BLaER1 treated with 17β-estradiol and CSF1 and Interleukin-3, amounts not matched to agents 10 nM and 100 nM (cell line): ENCODE measurements around the gene SPOCD1.

Experiments used
- H3K27ac ChIP-seq, 11 experiments: shearing (Covaris generic); formaldehyde crosslinking; 2 replicates each; pipeline ENCODE4 v1.8.1; 2022
- H3K27me3 ChIP-seq, 11 experiments: shearing (Covaris generic); formaldehyde crosslinking; 2 replicates each; pipeline ENCODE4 v1.8.1; 2022
- H3K36me3 ChIP-seq, 11 experiments: shearing (Covaris generic); formaldehyde crosslinking; 2 replicates each; pipeline ENCODE4 v1.8.1; 2022
- H3K4me1 ChIP-seq, 10 experiments: shearing (Covaris generic); formaldehyde crosslinking; 2 replicates each; pipeline ENCODE4 v1.8.1; 2022
- H3K4me2 ChIP-seq, 11 experiments: shearing (Covaris generic); formaldehyde crosslinking; 2 replicates each; pipeline ENCODE4 v1.8.1; 2022
- H3K4me3 ChIP-seq, 10 experiments: shearing (Covaris generic); formaldehyde crosslinking; 2 replicates each; pipeline ENCODE4 v1.8.1; 2022
- H3K9ac ChIP-seq, 11 experiments: shearing (Covaris generic); formaldehyde crosslinking; 2 replicates each; pipeline ENCODE4 v1.8.1; 2022
- H3K9me3 ChIP-seq, 11 experiments: shearing (Covaris generic); formaldehyde crosslinking; replicated peaks in 1 of 11; 2 replicates each; pipeline ENCODE4 v1.8.1; 2022
- H4K20me1 ChIP-seq, 11 experiments: shearing (Covaris generic); formaldehyde crosslinking; 2 replicates each; pipeline ENCODE4 v1.8.1; 2022
- Cebpa-rat ChIP-seq, 11 experiments: shearing (Covaris generic); IDR thresholded peaks; 2 replicates each; pipeline ENCODE4 v1.8.1; 2022

Gene SPOCD1

DNA sequence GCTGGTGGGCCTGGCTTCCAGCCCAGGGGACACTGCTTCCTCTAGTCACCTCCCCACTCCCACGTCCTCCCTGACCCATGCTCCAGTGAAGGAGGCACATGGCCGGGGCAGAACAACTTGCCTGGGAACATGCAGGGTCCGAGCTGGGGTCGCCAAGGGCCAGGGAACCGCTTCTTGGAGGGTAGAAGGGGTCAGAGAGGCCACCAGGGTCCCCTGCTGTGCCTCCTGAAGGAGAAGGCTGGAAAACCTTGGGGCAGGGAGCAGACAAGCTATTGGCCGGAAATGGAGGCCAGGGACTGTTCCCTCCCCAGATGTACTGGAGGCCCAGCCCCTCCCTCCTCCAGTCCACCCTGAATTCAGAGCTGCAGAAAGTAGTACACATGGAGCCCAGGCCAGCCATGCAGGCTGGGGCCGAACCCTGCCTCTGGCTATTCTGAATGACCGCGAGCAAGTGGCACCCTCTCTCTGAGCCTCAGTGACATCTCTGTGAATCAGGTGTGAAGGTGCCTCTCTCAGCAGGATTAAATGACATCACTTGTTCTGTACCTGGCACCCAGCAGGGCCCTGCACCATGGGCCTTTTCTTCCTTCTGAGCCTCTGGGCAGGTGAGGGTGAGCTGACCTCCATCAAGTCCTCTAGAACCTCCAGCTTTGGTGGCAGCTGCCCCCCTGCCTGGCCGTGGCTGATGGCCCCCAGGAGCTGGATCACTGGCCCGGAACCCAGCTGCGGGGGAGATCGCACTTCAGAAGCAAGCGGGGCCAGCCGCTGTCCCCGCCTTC lies 15.7 kb downstream of the SPOCD1 start:
- Histone ChIP-seq H3K36me3 (no peaks in the 10 kb centered on the region), H3K27me3 (peaks cover 0 to 9% (median 0%) of the 10 kb centered on the region in 11 experiments; a peak in 2 of 22 replicates), H3K9ac (peak overlapping the region in 1 of 11 experiments; percentile 39; a peak in 1 of 22 replicates), H4K20me1 (peaks cover 0 to 7% (median 0%) of the 10 kb centered on the region in 11 experiments; a peak in 1 of 22 replicates), H3K4me1 (peaks cover 46 to 70% (median 59%) of the 10 kb centered on the region in 10 experiments), H3K4me2 (peak overlapping the region; percentile 58 to 90 (median 68)), H3K4me3 (no peak overlapping the region), H3K27ac (0 out of 22 replicates have a peak overlapping the region, but pooled peaks of 1 of the 11 experiments have one; percentile 16), H3K9me3 (no peaks in the 10 kb centered on the region)
- TF ChIP-seq Cebpa-rat (IDR thresholded peaks at IDR 0.05): no peak

DNA sequence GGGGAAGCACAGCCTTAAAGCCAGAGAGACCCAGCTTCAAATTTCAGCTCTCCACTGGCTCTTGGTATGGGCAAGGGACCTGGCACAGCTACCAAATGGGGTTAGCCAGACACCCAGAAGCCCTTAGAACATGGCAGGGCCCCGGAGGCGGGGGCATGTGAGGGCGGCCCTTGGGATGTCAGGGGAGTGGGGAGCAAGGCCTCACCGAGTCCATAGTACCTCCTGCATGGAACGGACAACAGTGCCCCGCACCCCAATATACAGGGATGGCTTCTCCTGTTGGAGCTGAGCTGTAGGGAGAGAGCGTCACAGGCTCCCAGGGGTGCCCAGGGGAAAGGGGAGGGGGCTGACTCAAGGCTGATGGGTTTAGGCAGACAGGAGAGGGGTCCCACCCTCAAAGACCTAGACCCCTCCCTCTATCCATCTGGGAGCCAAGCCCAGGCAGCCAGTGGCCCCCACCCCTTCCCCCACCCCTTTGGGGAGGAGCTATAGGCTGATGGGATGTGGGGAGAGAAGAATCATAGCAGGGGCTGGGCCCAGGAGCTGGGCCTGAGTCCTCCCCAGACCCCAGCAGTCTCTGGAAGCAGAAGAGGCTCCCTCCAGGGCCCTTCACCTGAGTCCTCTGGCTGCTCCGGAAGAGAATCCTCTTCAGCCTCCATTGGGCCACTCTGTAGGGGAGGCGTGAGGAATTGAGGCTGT lies 16.5 kb downstream of the SPOCD1 start:
- no peak for TF ChIP-seq Cebpa-rat (IDR thresholded peaks at IDR 0.05)
- H3K27ac ChIP-seq: peak overlapping the region in 2 of 11 experiments; percentile 16 to 38; a peak in 3 of 22 replicates
- H3K9me3 ChIP-seq: no peaks in the 10 kb centered on the region
- peak overlapping the region; percentile 63 to 90 (median 69) for H3K4me2 ChIP-seq
- peaks cover 0 to 9% (median 0%) of the 10 kb centered on the region in 11 experiments; a peak in 2 of 22 replicates for H3K27me3 ChIP-seq
- peaks cover 0 to 7% (median 0%) of the 10 kb centered on the region in 11 experiments; a peak in 1 of 22 replicates for H4K20me1 ChIP-seq
- H3K4me3 ChIP-seq: no peak overlapping the region
- H3K9ac ChIP-seq: peak overlapping the region in 1 of 11 experiments; percentile 20; a peak in 1 of 22 replicates
- no peaks in the 10 kb centered on the region for H3K36me3 ChIP-seq
- peaks cover 46 to 70% (median 59%) of the 10 kb centered on the region in 10 experiments for H3K4me1 ChIP-seq

DNA sequence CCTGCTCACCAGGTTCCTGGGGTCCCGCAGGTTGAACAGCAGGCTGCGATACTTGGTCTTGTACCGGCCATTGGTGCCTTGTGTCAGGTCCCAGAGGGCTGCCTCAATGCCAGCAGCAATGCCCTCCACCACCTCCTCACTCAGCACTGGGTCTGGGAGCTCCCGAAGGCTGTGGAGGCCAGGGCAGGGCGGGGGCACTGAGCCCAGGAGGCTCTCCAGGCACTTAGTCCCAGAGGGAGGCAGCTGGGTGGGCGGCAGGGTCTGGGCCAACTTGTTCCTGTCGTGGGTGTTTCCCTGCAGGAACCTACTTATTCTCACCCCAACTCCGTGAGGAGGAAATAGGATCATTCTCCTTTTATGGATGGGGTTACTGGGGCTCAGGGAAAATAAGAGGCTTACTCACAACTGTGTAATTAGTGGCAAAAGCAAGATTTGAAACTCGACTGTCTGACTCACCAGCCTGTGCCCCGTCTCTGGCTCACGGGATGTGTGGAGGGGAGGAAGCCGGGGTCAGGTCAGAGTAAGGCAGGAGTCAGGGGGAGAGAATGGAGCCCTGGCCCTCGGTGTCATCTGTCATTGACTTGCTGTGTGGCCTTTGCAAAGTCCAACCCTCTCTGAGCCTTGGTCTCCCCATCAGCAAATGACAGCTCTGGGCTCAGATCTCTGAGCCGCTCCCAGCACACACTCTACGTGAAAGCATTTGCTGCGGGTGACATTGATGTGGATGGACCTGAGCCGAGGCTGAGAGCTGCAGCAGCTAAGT lies 17.2 kb downstream of the SPOCD1 start:
- no peak for TF ChIP-seq Cebpa-rat (IDR thresholded peaks at IDR 0.05)
- Histone ChIP-seq H3K4me2 (peak overlapping the region; percentile 45 to 90 (median 69)), H3K4me3 (peak overlapping the region in 1 of 10 experiments; percentile 20; a peak in 2 of 20 replicates), H4K20me1 (peaks cover 0 to 7% (median 0%) of the 10 kb centered on the region in 11 experiments; a peak in 1 of 22 replicates), H3K9ac (peak overlapping the region in 9 of 11 experiments; percentile 5 to 50 (median 16); a peak in 9 of 22 replicates), H3K27ac (peak overlapping the region in 3 of 11 experiments; percentile 16 to 41 (median 39); a peak in 5 of 22 replicates), H3K4me1 (peaks cover 48 to 70% (median 59%) of the 10 kb centered on the region in 10 experiments), H3K36me3 (no peaks in the 10 kb centered on the region), H3K27me3 (peaks cover 0 to 9% (median 0%) of the 10 kb centered on the region in 11 experiments; a peak in 2 of 22 replicates), H3K9me3 (no peaks in the 10 kb centered on the region)

DNA sequence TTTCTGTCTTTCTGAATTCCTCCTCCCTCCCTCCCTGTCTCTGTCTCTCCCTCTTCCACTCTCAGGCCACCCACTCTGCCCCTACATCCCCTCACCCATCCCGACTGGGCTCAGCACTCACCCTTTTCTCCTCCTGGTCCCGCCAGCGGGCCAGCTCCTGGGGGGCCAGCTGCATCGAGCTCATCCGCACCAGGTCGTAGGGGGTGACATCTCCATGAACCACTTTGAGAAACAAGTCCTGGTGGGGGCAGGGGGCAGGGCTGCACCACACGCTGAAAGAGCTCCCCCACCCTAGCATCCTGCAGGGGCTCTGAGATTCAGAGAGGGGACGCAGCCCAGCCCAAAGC lies 17.8 kb downstream of the SPOCD1 start:
- no peaks in the 10 kb centered on the region for H3K36me3 ChIP-seq
- H3K27ac ChIP-seq: peak overlapping the region in 3 of 11 experiments; percentile 16 to 41 (median 39); a peak in 3 of 22 replicates
- H3K27me3 ChIP-seq: peaks cover 0 to 9% (median 0%) of the 10 kb centered on the region in 11 experiments; a peak in 2 of 22 replicates
- H4K20me1 ChIP-seq: peaks cover 0 to 7% (median 0%) of the 10 kb centered on the region in 11 experiments; a peak in 1 of 22 replicates
- no peak for TF ChIP-seq Cebpa-rat (IDR thresholded peaks at IDR 0.05)
- peak overlapping the region; percentile 45 to 90 (median 69) for H3K4me2 ChIP-seq
- no peaks in the 10 kb centered on the region for H3K9me3 ChIP-seq
- H3K4me3 ChIP-seq: peak overlapping the region in 1 of 10 experiments; percentile 20; a peak in 1 of 20 replicates
- peak overlapping the region in 8 of 11 experiments; percentile 5 to 50 (median 16); a peak in 7 of 22 replicates for H3K9ac ChIP-seq
- H3K4me1 ChIP-seq: peaks cover 53 to 72% (median 62%) of the 10 kb centered on the region in 10 experiments

DNA sequence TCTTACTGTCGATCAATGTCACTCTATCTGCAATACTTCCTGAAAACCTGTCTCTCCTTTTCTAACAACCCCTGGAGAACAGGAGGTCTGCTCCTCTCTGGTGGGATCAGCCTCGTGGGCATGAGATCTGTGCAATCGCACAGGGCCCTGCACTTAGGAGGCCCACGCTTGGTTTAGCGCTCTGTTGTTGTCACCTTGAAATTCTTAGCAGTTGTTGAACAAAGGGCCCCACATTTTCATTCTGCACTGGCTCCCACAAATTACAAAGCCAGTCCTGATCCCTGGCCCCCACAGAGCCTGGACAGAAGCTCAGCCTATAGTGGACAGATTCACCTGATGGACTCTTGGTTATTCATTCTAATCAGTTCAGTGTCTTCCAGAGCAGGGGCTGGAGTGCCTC lies 18.6 kb downstream of the SPOCD1 start:
- peak overlapping the region in 4 of 11 experiments; percentile 69 to 90 (median 80); a peak in 6 of 22 replicates for H3K4me2 ChIP-seq
- peaks cover 0 to 9% (median 0%) of the 10 kb centered on the region in 11 experiments; a peak in 2 of 22 replicates for H3K27me3 ChIP-seq
- H3K4me1 ChIP-seq: peaks cover 49 to 64% (median 61%) of the 10 kb centered on the region in 10 experiments
- H3K4me3 ChIP-seq: no peak overlapping the region
- no peak for TF ChIP-seq Cebpa-rat (IDR thresholded peaks at IDR 0.05)
- no peaks in the 10 kb centered on the region for H3K9me3 ChIP-seq
- no peaks in the 10 kb centered on the region for H3K36me3 ChIP-seq
- peaks cover 0 to 7% (median 0%) of the 10 kb centered on the region in 11 experiments; a peak in 1 of 22 replicates for H4K20me1 ChIP-seq
- H3K9ac ChIP-seq: peak overlapping the region in 2 of 11 experiments; percentile 6 to 11; a peak in 1 of 22 replicates
- no peak overlapping the region for H3K27ac ChIP-seq

DNA sequence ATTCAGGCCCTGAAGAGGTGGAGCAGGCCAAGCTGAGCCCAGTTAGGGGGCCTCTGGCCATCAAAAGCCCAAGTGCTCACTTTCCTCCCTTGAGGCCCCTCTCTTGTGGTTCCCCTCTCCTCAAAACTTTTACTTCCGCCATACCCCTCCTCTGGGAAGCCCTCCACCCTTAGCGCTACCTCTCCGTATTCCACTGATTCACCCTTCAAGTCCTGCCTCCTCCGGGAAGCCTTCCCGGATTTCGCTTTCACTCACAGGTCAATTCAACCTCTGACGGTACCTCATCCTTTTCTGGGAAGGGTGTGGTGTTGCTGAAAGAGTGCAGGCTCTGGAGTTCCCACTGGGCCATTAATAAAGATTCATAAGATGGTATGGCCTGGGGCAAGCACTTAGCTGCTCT lies 19.1 kb downstream of the SPOCD1 start:
- H3K4me1 ChIP-seq: peaks cover 44 to 60% (median 57%) of the 10 kb centered on the region in 10 experiments
- no peak overlapping the region for H3K4me3 ChIP-seq
- no peaks in the 10 kb centered on the region for H3K9me3 ChIP-seq
- H3K27ac ChIP-seq: no peak overlapping the region
- H3K9ac ChIP-seq: no peak overlapping the region
- TF ChIP-seq Cebpa-rat (IDR thresholded peaks at IDR 0.05): no peak
- H3K27me3 ChIP-seq: peaks cover 0 to 9% (median 0%) of the 10 kb centered on the region in 11 experiments; a peak in 2 of 22 replicates
- H3K36me3 ChIP-seq: no peaks in the 10 kb centered on the region
- peaks cover 0 to 7% (median 0%) of the 10 kb centered on the region in 11 experiments; a peak in 1 of 22 replicates for H4K20me1 ChIP-seq
- H3K4me2 ChIP-seq: peak overlapping the region in 8 of 11 experiments; percentile 1 to 90 (median 17); a peak in 7 of 22 replicates

DNA sequence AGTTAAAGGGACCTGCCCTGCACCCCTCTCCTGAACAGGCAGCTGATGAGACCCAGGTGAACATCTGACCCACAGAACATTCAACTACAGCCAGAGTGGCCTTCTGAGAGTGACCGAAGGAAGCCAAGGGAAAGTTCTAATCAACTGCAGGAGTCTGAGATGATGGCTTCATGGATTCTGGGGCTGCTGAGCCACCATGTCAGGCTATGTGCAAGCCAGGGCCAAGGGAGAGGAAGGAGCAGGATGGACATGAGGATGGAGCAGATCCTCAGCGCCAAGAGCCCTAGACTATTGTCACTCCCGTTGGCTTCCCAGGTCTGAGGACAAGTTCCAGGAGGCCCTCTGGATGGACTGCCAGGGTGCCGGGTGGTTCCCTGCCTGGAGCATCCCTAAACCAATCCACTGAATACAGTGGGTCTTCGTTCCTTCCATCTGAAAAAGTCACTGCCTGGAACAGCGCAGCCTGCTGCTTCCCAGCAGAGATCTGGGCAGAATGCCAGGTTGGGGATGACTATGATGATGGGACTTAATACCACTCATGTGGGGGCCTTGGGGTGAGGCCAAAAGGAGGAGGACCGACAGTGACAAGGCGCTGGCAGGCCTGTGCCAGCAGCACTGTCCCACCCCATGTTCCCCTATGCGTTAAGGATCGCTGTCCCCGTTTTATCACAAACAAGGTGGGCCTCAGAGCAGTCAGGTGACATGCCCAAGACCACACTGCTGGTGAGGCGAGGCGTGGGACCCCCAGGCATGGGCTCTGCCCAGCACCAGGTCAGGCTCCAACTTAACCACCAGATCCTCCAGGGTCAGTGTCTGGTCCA lies 19.8 kb downstream of the SPOCD1 start:
- H3K27me3 ChIP-seq: peaks cover 0 to 9% (median 0%) of the 10 kb centered on the region in 11 experiments; a peak in 2 of 22 replicates
- H3K9me3 ChIP-seq: no peaks in the 10 kb centered on the region
- no peak overlapping the region for H3K4me3 ChIP-seq
- peaks cover 37 to 54% (median 50%) of the 10 kb centered on the region in 10 experiments for H3K4me1 ChIP-seq
- no peak overlapping the region for H3K9ac ChIP-seq
- peaks cover 0 to 7% (median 0%) of the 10 kb centered on the region in 11 experiments; a peak in 1 of 22 replicates for H4K20me1 ChIP-seq
- TF ChIP-seq Cebpa-rat (IDR thresholded peaks at IDR 0.05): no peak
- H3K4me2 ChIP-seq: peak overlapping the region in 8 of 11 experiments; percentile 1 to 30 (median 12); a peak in 7 of 22 replicates
- H3K27ac ChIP-seq: no peak overlapping the region
- no peaks in the 10 kb centered on the region for H3K36me3 ChIP-seq
